ENCODE results near the gene STX4.

STX4 gene

DNA sequence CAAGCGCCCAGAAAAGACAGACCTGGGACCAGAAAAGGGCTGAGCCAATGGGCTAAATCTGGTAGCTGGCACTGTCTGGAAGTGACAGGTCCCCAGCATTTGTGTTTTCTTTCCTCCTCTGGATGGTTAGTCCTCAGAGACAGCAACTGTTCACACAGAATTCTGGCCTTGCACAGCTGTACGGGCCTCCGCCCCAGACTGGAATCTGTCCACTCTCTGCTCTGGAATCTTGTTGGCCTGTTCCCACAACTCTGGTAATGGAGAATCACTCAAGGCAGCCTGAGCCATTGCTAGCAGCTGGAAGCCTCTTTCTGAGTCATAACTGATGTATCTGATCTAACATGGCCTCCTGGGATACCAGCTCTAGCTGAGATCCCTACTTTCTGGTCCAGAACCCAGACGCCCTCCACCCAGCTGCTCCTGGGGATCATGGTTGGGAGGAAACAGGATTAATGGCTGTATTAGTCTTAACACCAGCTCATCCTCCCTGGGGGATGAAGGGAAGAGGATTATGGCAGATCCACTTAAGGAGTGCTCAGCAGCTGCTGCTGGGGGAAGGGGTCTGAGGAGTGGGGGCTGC is 31.6 kb downstream of the STX4 start:
- no peaks in the 10 kb centered on the region for H3K36me3 ChIP-seq (ENCODE audit: insufficient read depth)
- TF ChIP-seq, protein P1, sequence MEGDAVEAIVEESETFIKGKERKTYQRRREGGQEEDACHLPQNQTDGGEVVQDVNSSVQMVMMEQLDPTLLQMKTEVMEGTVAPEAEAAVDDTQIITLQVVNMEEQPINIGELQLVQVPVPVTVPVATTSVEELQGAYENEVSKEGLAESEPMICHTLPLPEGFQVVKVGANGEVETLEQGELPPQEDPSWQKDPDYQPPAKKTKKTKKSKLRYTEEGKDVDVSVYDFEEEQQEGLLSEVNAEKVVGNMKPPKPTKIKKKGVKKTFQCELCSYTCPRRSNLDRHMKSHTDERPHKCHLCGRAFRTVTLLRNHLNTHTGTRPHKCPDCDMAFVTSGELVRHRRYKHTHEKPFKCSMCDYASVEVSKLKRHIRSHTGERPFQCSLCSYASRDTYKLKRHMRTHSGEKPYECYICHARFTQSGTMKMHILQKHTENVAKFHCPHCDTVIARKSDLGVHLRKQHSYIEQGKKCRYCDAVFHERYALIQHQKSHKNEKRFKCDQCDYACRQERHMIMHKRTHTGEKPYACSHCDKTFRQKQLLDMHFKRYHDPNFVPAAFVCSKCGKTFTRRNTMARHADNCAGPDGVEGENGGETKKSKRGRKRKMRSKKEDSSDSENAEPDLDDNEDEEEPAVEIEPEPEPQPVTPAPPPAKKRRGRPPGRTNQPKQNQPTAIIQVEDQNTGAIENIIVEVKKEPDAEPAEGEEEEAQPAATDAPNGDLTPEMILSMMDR (conservative IDR thresholded peaks at IDR 0.05; ENCODE audit: low read depth, low read length): no peak
- no peak overlapping the region for H3K4me2 ChIP-seq
- peaks cover 24% of the 10 kb centered on the region; the same call in 1 of the 2 replicates for H3K79me2 ChIP-seq (ENCODE audit: insufficient read depth, low read depth)
- no peak overlapping the region for H3K4me3 ChIP-seq (IDR thresholded peaks at IDR 0.05; ENCODE audit: insufficient read depth, low read depth, low read length)
- H3K4me1 ChIP-seq (ENCODE audit: low read depth, poor library complexity, severe bottlenecking): no peaks in the 10 kb centered on the region
- no peak overlapping the region for H3K27ac ChIP-seq
- 0 out of 2 replicates have a peak, but pooled peaks cover 8% of the 10 kb centered on the region for H4K20me1 ChIP-seq (ENCODE audit: insufficient read depth)
- no peak overlapping the region for H2AFZ ChIP-seq (ENCODE audit: low read depth)
- no peaks in the 10 kb centered on the region for H3K27me3 ChIP-seq (ENCODE audit: insufficient read depth, low read depth)
- no peak overlapping the region for H3K9ac ChIP-seq

DNA sequence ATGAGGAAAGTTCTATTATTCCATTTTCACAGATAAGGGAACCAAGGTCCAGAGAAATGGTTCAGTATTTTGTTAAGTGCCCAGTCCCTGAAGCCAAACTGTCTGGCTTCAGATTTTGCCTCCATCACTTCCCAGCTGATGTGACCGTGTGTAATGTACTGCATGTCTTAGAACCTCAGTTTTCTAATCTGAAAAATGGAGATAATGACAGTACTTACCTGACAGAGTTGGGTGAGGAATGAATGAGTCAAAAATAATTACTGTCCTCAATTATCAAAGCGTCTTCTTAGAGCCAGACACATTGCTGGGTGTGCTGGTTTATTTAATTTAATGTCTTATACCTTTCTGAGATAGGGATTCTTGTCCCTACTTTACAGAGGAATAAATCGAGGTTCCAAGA is 34.0 kb downstream of the STX4 start:
- TF ChIP-seq, protein P1 (conservative IDR thresholded peaks at IDR 0.05; ENCODE audit: low read depth, low read length): no peak
- Histone ChIP-seq H3K27me3 (ENCODE audit: insufficient read depth, low read depth) (no peaks in the 10 kb centered on the region), H3K4me2 (no peak overlapping the region), H3K79me2 (ENCODE audit: insufficient read depth, low read depth) (peaks cover 43% of the 10 kb centered on the region; the same call in 1 of the 2 replicates), H3K36me3 (ENCODE audit: insufficient read depth) (no peaks in the 10 kb centered on the region), H3K9ac (no peak overlapping the region), H2AFZ (ENCODE audit: low read depth) (no peak overlapping the region), H4K20me1 (ENCODE audit: insufficient read depth) (0 out of 2 replicates have a peak, but pooled peaks cover 8% of the 10 kb centered on the region), H3K4me3 (IDR thresholded peaks at IDR 0.05; ENCODE audit: insufficient read depth, low read depth, low read length) (no peak overlapping the region), H3K27ac (no peak overlapping the region), H3K4me1 (ENCODE audit: low read depth, poor library complexity, severe bottlenecking) (peaks cover 15% of the 10 kb centered on the region)

DNA sequence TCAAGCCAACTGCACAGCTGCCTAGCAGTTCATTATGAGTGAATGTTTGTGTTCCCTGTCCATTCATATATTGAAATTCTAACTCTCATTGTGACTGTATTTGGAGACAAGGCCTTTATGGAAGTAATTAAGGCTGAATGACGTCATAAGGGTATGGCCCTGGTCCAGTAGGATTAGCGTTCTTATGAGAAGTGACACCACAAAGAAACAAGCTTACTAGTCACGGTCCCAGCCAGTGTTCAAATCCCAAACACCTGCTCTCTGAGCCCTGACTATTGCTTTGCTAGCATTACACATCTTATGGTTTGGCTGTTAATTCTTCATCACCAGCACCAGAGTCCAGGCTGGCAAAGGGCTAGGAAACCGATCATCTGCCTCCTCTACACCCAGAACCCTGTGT is 38.5 kb downstream of the STX4 start:
- TF ChIP-seq, protein P1 (conservative IDR thresholded peaks at IDR 0.05; ENCODE audit: low read depth, low read length): no peak
- Histone ChIP-seq H3K36me3 (ENCODE audit: insufficient read depth) (no peaks in the 10 kb centered on the region; the same call in 1 of the 2 replicates), H4K20me1 (ENCODE audit: insufficient read depth) (0 out of 2 replicates have a peak, but pooled peaks cover 1% of the 10 kb centered on the region), H3K27ac (peak overlapping the region; percentile 70; the same call in 1 of the 2 replicates), H3K4me1 (ENCODE audit: low read depth, poor library complexity, severe bottlenecking) (peaks cover 25% of the 10 kb centered on the region), H3K4me2 (peak overlapping the region; percentile 75), H3K9ac (no peak overlapping the region; the same call in 1 of the 2 replicates), H3K79me2 (ENCODE audit: insufficient read depth, low read depth) (peaks cover 65% of the 10 kb centered on the region), H3K4me3 (IDR thresholded peaks at IDR 0.05; ENCODE audit: insufficient read depth, low read depth, low read length) (no peak overlapping the region), H2AFZ (ENCODE audit: low read depth) (no peak overlapping the region), H3K27me3 (ENCODE audit: insufficient read depth, low read depth) (no peaks in the 10 kb centered on the region)

DNA sequence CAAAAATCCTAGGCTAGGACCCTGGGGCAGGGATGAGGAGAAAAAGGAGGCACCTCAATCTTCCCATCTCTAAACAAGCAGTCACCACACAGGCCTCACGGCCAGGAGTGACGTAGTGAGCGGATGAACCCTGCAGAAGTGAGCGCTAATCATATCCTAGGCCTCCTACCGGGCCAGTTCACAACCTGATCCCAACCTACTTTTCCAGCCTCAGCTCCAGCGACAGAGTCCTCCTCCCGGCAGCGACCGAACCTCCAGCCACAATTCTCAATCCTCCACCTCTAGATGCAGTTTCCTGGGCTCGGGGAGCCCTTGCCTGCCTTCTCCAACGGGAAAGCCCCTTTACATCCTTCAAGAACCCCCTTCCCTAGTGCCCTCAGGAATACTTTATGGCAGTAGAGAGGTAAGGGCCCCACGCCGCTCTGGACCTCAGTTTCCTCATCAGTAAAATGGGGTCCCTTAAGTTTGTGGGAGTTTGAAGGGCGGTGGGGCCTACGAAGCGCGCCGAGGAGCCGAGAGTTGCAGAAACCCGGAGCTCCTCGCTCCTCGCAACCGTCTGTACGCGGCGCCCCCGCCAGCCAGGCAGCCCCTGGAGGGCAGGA is 39.3 kb downstream of the STX4 start:
- peaks cover 25% of the 10 kb centered on the region for H3K4me1 ChIP-seq (ENCODE audit: low read depth, poor library complexity, severe bottlenecking)
- H3K79me2 ChIP-seq (ENCODE audit: insufficient read depth, low read depth): peaks cover 73% of the 10 kb centered on the region
- H2AFZ ChIP-seq (ENCODE audit: low read depth): peak overlapping the region; percentile 90
- peak overlapping the region; percentile 70 for H3K27ac ChIP-seq
- TF ChIP-seq, protein P1 (conservative IDR thresholded peaks at IDR 0.05; ENCODE audit: low read depth, low read length): no peak
- H4K20me1 ChIP-seq (ENCODE audit: insufficient read depth): no peaks in the 10 kb centered on the region
- H3K9ac ChIP-seq: peak overlapping the region; percentile 81
- H3K4me2 ChIP-seq: peak overlapping the region; percentile 75
- no peak overlapping the region for H3K4me3 ChIP-seq (IDR thresholded peaks at IDR 0.05; ENCODE audit: insufficient read depth, low read depth, low read length)
- no peaks in the 10 kb centered on the region; the same call in 1 of the 2 replicates for H3K36me3 ChIP-seq (ENCODE audit: insufficient read depth)
- H3K27me3 ChIP-seq (ENCODE audit: insufficient read depth, low read depth): no peaks in the 10 kb centered on the region

Measured in KMS-11 (cell line).